Lower leg skin (tissue), 4 donors: ENCODE data around the gene COMMD6. TPM values are rescaled to one million over a fixed set of nuclear protein-coding genes. Genes with fewer than 3 reads are reported as not detected.

Experiments used
- DNase-seq, 2 donors: peaks; one replicate each; pipeline ENCODE4 v3.0.0-alpha.2; 2019; ENCODE audit warnings: low spot score in 2 of 2
- H3K4me3 ChIP-seq: fragments of 200-600 bp; sonication (generic); 2 replicates; pipeline ENCODE4 v1.5.1; 2017; ENCODE audit warnings: mild to moderate bottlenecking, low read depth; ENCODE audit not compliant: poor library complexity, severe bottlenecking
- POLR2A ChIP-seq, 2 donors: fragments of 450-650 bp; IDR thresholded peaks; one replicate each; pipeline ENCODE4 v1.6.1; 2016 to 2017; ENCODE audit warnings: antibody characterized with exemption in 2 of 2, mild to moderate bottlenecking in 1 of 2, moderate library complexity in 1 of 2
- WGBS, 2 donors: methylation state at CpG; one replicate each; pipeline ENCODE4 v1.1.5; 2018; 5-methylcytosine and 5-hydroxymethylcytosine counted together
- intact Hi-C: fragments of 100-400 bp; cut with DNase I; formaldehyde crosslinking; loops from one replicate; pipeline ENCODE4 v1.15.0; 2023; ENCODE audit warnings: low total_unique reads
- total RNA-seq, 4 donors: library from RNA; depleted of rRNA; stranded (reverse); fragments of >200 nt; gene quantifications; one replicate each; pipeline ENCODE4 v1.1.0, GENCODE V29; 2016
- TF ChIP-seq, protein P1 (sequence below), 3 donors: fragments of 450-650 bp; IDR thresholded peaks; one replicate each; pipeline ENCODE4 v1.5.1; 2016; ENCODE audit warnings: antibody characterized with exemption in 3 of 3, mild to moderate bottlenecking in 3 of 3, moderate library complexity in 2 of 3

COMMD6 gene
- total RNA-seq, 4 donors from 2014 or later, result 15.4 to 169 (median 36.7) TPM

DNA sequence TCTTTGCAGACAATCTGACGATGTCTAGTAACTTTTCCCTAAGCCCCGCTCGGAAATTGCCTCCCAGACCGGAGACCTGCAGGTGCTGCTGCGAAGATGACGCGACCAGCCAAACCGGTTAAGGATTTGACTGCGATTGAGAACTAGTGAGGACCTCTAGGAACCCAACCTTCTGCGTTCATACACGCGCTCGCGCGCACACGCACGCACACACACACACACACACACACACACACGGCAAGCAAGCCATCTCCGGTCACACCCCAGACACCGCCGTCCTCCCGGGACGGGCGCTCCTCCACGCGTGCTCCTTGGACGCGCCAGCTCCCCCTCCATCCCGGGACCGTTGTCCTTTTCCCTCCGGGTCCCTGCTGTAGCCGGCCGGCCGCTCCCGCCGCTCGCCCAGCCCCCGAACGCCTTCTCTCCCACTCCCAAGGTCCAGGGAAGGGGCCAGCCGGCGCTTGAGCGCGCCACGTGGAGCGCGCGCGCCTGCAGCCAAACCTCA is 56.9 kb downstream of the COMMD6 start:
- DNase-seq, result peak; percentile 75 to 88
- WGBS, 2 donors, result 0 to 1% methylated on average over 34 to 42 of the region's 48 CpGs
- TF ChIP-seq, protein P1, sequence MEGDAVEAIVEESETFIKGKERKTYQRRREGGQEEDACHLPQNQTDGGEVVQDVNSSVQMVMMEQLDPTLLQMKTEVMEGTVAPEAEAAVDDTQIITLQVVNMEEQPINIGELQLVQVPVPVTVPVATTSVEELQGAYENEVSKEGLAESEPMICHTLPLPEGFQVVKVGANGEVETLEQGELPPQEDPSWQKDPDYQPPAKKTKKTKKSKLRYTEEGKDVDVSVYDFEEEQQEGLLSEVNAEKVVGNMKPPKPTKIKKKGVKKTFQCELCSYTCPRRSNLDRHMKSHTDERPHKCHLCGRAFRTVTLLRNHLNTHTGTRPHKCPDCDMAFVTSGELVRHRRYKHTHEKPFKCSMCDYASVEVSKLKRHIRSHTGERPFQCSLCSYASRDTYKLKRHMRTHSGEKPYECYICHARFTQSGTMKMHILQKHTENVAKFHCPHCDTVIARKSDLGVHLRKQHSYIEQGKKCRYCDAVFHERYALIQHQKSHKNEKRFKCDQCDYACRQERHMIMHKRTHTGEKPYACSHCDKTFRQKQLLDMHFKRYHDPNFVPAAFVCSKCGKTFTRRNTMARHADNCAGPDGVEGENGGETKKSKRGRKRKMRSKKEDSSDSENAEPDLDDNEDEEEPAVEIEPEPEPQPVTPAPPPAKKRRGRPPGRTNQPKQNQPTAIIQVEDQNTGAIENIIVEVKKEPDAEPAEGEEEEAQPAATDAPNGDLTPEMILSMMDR (IDR thresholded peaks at IDR 0.05), result no peak
- no peak for TF ChIP-seq POLR2A (IDR thresholded peaks at IDR 0.05)
- intact Hi-C loops, result no loop called here
- H3K4me3 ChIP-seq, result peak overlapping the region; percentile 80

DNA sequence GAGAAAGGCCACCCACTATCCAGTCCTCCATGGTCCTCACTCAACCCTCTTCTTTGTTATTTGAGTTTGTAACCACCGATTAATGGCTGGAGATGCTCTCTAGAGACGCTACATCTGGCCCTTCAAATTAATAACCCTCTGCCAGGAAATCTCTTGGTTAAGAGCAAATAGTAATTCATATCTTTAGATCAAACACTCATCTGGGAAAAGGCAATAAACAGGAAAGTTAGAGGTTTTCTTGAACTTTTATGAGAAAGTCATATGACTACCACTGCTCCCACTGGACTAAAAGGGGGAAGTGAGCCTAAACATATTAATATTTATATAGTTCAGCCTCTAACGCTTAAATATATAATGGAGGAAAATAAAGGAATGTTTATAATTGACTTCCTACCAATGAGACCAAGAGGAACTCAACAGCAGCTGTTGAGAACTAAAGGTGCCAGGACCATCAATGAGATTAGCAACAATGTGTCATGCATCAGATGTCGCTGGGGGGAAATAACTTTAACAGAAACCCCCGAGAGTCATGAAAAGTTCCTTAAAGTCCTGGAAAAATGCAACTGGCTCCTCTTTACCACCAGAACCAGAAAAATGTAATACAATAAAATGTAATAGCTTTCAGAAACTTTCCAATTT is 58.4 kb downstream of the COMMD6 start:
- intact Hi-C loops, result loop anchor here (5.0 kb wide), 1 partner anchor 107 kb away; no protein-coding TSS in a partner anchor
- WGBS, 2 donors, result 55 to 56% methylated on average over 5 of the region's 5 CpGs
- DNase-seq, result no peak
- no peak overlapping the region for H3K4me3 ChIP-seq
- no peak for TF ChIP-seq POLR2A (IDR thresholded peaks at IDR 0.05)
- TF ChIP-seq, protein P1 (IDR thresholded peaks at IDR 0.05), result no peak

DNA sequence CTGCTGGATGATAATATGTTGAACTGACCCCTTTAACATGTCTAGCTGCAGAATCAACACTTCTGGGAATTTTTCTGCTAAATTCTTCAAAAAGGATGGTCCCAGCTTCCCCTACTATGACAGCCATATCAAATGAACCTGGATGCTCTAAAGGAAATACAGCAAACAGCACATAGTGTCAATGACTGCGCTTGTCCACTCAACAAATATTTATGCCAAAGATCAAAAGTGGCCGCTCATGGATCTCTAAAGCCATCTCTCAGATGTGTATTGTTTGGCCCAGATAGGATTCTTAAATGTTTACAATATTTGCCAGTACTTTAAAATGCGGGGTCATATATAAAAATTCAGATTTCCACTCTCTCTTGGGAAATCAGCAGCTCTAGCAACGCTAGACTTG is 59.0 kb downstream of the COMMD6 start:
- no peak for TF ChIP-seq POLR2A (IDR thresholded peaks at IDR 0.05)
- TF ChIP-seq, protein P1 (IDR thresholded peaks at IDR 0.05), result no peak
- WGBS, 2 donors, result 91 to 93% methylated on average over 4 of the region's 4 CpGs

More for the DNA sequence above, 59.0 kb downstream of the COMMD6 start:
- DNase-seq, result no peak
- intact Hi-C loops, result loop anchor here (5.0 kb wide), 1 partner anchor 106 kb away; no protein-coding TSS in a partner anchor
- no peak overlapping the region for H3K4me3 ChIP-seq

Other genes with a start within 250 kb of the COMMD6 start
- gene TBC1D4, start 55.7 kb downstream of the COMMD6 start, total RNA-seq, result 10 to 100 TPM; 38.5 to 53.0 (median 44.1) TPM
- 10 to 100 TPM; 30.6 to 65.1 (median 46.7) TPM for gene UCHL3, start 11.9 kb upstream of the COMMD6 start, total RNA-seq
- 100 to 1,000 TPM in 1 of 4 donors, 10 to 100 TPM in 3; 60.5 to 108 (median 75.6) TPM for gene LMO7, start 98.5 kb upstream of the COMMD6 start, total RNA-seq